ENCODE results near the gene SLC49A3. TPM values are rescaled to one million over a fixed set of nuclear protein-coding genes. Genes with fewer than 3 reads are reported as not detected.

The SLC49A3 gene
- total and polyA plus RNA-seq, 7 donors: 1.6 to 3.7 (median 3.0) TPM

- WGBS, 3 donors: 81 to 89% (median 86%) methylated on average over 11 of the region's 11 CpGs
- Histone ChIP-seq H3K27me3 (ENCODE audit: insufficient read depth in 3 of 3, low read length in 2 of 3) (peaks cover 0 to 3% (median 0%) of the 10 kb centered on the region in 3 donors), H3K27ac (no peak overlapping the region), H3K9me3 (no peaks in the 10 kb centered on the region), H3K4me1 (peaks cover 44% of the 10 kb centered on the region), H3K4me3 (no peak overlapping the region), H3K36me3 (ENCODE audit: insufficient read depth in 1 of 2, low read depth in 1 of 2) (no peaks in the 10 kb centered on the region)
- intact Hi-C loops (cut with DNase I): no loop called here
- no peak for TF ChIP-seq CTCF (IDR thresholded peaks at IDR 0.05)
- ATAC-seq (no peak), DNase-seq (peak in 1 of 2 donors; percentile 29)
Measured at GRCh38 chr4:679629-680028, 9.3 kb downstream of the SLC49A3 start.

GRCh38 chr4:679104-679481, 9.9 kb downstream of the SLC49A3 start:
- H3K9me3 ChIP-seq: no peaks in the 10 kb centered on the region
- no peak for TF ChIP-seq CTCF (IDR thresholded peaks at IDR 0.05)
- H3K27me3 ChIP-seq (ENCODE audit: insufficient read depth in 3 of 3, low read length in 2 of 3): peaks cover 0 to 3% (median 0%) of the 10 kb centered on the region in 3 donors
- WGBS, 3 donors: 84 to 97% (median 87%) methylated on average over 11 to 13 of the region's 13 CpGs
- peaks cover 44% of the 10 kb centered on the region for H3K4me1 ChIP-seq
- no peak overlapping the region for H3K4me3 ChIP-seq
- no peak for ATAC-seq
- intact Hi-C loops (cut with DNase I): no loop called here
- DNase-seq: peak in 1 of 2 donors; percentile 40
- no peak overlapping the region for H3K27ac ChIP-seq
- no peaks in the 10 kb centered on the region for H3K36me3 ChIP-seq (ENCODE audit: insufficient read depth in 1 of 2, low read depth in 1 of 2)

- no peaks in the 10 kb centered on the region for H3K36me3 ChIP-seq (ENCODE audit: insufficient read depth in 1 of 2, low read depth in 1 of 2)
- peaks cover 0 to 3% (median 0%) of the 10 kb centered on the region in 3 donors for H3K27me3 ChIP-seq (ENCODE audit: insufficient read depth in 3 of 3, low read length in 2 of 3)
- H3K9me3 ChIP-seq: no peaks in the 10 kb centered on the region
- WGBS, 3 donors: 60 to 68% (median 62%) methylated on average over 12 to 14 of the region's 14 CpGs
- DNase-seq (peak in 1 of 2 donors; percentile 36), ATAC-seq (no peak)
- intact Hi-C loops (cut with DNase I): no loop called here
- H3K4me1 ChIP-seq: peaks cover 44% of the 10 kb centered on the region
- no peak for TF ChIP-seq CTCF (IDR thresholded peaks at IDR 0.05)
- no peak overlapping the region for H3K4me3 ChIP-seq
- H3K27ac ChIP-seq: no peak overlapping the region
Measured at GRCh38 chr4:678331-679103, 10.4 kb downstream of the SLC49A3 start.

GRCh38 chr4:677431-678293, 11.3 kb downstream of the SLC49A3 start:
- Histone ChIP-seq H3K27ac (peak overlapping the region; percentile 93), H3K4me1 (peaks cover 52% of the 10 kb centered on the region), H3K9me3 (no peaks in the 10 kb centered on the region), H3K36me3 (ENCODE audit: insufficient read depth in 1 of 2, low read depth in 1 of 2) (peaks cover 0 to 5% of the 10 kb centered on the region in 2 donors), H3K4me3 (no peak overlapping the region), H3K27me3 (ENCODE audit: insufficient read depth in 3 of 3, low read length in 2 of 3) (peaks cover 0 to 3% (median 0%) of the 10 kb centered on the region in 3 donors)
- DNase-seq (peak in 1 of 2 donors; percentile 65), ATAC-seq (peak in 1 of 4 donors; percentile 41)
- TF ChIP-seq CTCF (IDR thresholded peaks at IDR 0.05): no peak
- 33 to 50% (median 34%) methylated on average over 26 of the region's 26 CpGs for WGBS, 3 donors
- intact Hi-C loops (cut with DNase I): no loop called here
